ENCODE measurements around the gene ARMC2.

ARMC2 gene, protein sequence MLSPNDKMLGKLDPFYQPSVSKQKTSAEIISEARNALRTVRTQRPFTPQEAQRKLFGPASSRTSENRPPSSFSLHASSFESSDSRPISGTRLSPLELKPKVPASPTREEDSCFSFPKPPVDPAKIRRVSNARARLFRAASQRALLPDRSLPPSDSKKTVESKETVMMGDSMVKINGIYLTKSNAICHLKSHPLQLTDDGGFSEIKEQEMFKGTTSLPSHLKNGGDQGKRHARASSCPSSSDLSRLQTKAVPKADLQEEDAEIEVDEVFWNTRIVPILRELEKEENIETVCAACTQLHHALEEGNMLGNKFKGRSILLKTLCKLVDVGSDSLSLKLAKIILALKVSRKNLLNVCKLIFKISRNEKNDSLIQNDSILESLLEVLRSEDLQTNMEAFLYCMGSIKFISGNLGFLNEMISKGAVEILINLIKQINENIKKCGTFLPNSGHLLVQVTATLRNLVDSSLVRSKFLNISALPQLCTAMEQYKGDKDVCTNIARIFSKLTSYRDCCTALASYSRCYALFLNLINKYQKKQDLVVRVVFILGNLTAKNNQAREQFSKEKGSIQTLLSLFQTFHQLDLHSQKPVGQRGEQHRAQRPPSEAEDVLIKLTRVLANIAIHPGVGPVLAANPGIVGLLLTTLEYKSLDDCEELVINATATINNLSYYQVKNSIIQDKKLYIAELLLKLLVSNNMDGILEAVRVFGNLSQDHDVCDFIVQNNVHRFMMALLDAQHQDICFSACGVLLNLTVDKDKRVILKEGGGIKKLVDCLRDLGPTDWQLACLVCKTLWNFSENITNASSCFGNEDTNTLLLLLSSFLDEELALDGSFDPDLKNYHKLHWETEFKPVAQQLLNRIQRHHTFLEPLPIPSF

GRCh38 chr6:108848116-108848868 is at the start of gene ARMC2:
Gene ARMC2, plus strand, starts transcription at chr6:108848422. Its CDS starts 5,846 bp downstream, at chr6:108854268.
- Mint-ChIP-seq H3K9me3 (no peaks in the 10 kb centered on the region), H3K4me3 (peak within 1 kb of the TSS; percentile 91), H3K36me3 (no peaks in the 10 kb centered on the region), H3K4me1 (peaks cover 11% of the 10 kb centered on the region), H3K27ac (peak within 1 kb of the TSS; percentile 96), H3K27me3 (no peaks in the 10 kb centered on the region)
- peak; percentile 91 to 98 for DNase-seq (ENCODE audit: low spot score in 2 of 2)
- ATAC-seq (ENCODE audit: low read depth): peak; percentile 86

- H3K4me1 Mint-ChIP-seq: peaks cover 8% of the 10 kb centered on the region
- no peaks in the 10 kb centered on the region for H3K36me3 Mint-ChIP-seq
- H3K27ac Mint-ChIP-seq: no peak overlapping the region
- peaks cover 7% of the 10 kb centered on the region for H3K27me3 Mint-ChIP-seq
- peak overlapping the region; percentile 30 for H3K4me3 Mint-ChIP-seq
- ATAC-seq (ENCODE audit: low read depth) (peak; percentile 54), DNase-seq (ENCODE audit: low spot score in 2 of 2) (no peak)
- H3K9me3 Mint-ChIP-seq: no peaks in the 10 kb centered on the region
These were observed 49.4 kb upstream of the ARMC2 start for GRCh38 chr6:108798670-108799353.

GRCh38 chr6:108799354-108799717 is 48.9 kb upstream of the ARMC2 start:
- Mint-ChIP-seq H3K4me1 (peaks cover 8% of the 10 kb centered on the region), H3K27me3 (peaks cover 7% of the 10 kb centered on the region), H3K36me3 (no peaks in the 10 kb centered on the region), H3K27ac (no peak overlapping the region), H3K4me3 (no peak overlapping the region), H3K9me3 (no peaks in the 10 kb centered on the region)
- ATAC-seq (ENCODE audit: low read depth) (no peak), DNase-seq (ENCODE audit: low spot score in 2 of 2) (no peak)

- Mint-ChIP-seq H3K9me3 (no peaks in the 10 kb centered on the region), H3K36me3 (no peaks in the 10 kb centered on the region), H3K27me3 (peaks cover 7% of the 10 kb centered on the region), H3K27ac (no peak overlapping the region), H3K4me1 (peaks cover 8% of the 10 kb centered on the region), H3K4me3 (no peak overlapping the region)
- ATAC-seq (ENCODE audit: low read depth): no peak
- no peak for DNase-seq (ENCODE audit: low spot score in 2 of 2)
These were observed 48.4 kb upstream of the ARMC2 start for GRCh38 chr6:108799791-108800190.

- ATAC-seq (ENCODE audit: low read depth) (no peak), DNase-seq (ENCODE audit: low spot score in 2 of 2) (no peak)
- H3K4me1 Mint-ChIP-seq: peaks cover 12% of the 10 kb centered on the region
- H3K9me3 Mint-ChIP-seq: no peaks in the 10 kb centered on the region
- H3K36me3 Mint-ChIP-seq: no peaks in the 10 kb centered on the region
- no peak overlapping the region for H3K27ac Mint-ChIP-seq
- H3K27me3 Mint-ChIP-seq: peaks cover 5% of the 10 kb centered on the region
- H3K4me3 Mint-ChIP-seq: no peak overlapping the region
These were observed 47.8 kb upstream of the ARMC2 start for GRCh38 chr6:108800427-108800864.

- no peak for ATAC-seq (ENCODE audit: low read depth)
- Mint-ChIP-seq H3K9me3 (no peaks in the 10 kb centered on the region), H3K27me3 (peaks cover 5% of the 10 kb centered on the region)
These were observed 46.9 kb upstream of the ARMC2 start for GRCh38 chr6:108801366-108801765.

GRCh38 chr6:108803982-108804490 is 44.2 kb upstream of the ARMC2 start:
- no peak for DNase-seq (ENCODE audit: low spot score in 2 of 2)
- Mint-ChIP-seq H3K4me3 (no peak overlapping the region), H3K27me3 (peaks cover 2% of the 10 kb centered on the region), H3K9me3 (no peaks in the 10 kb centered on the region), H3K36me3 (no peaks in the 10 kb centered on the region), H3K27ac (no peak overlapping the region), H3K4me1 (peaks cover 11% of the 10 kb centered on the region)
- no peak for ATAC-seq (ENCODE audit: low read depth)

More at GRCh38 chr6:108801366-108801765, 46.9 kb upstream of the ARMC2 start:
- peaks cover 15% of the 10 kb centered on the region for H3K4me1 Mint-ChIP-seq
- no peak overlapping the region for H3K27ac Mint-ChIP-seq
- no peaks in the 10 kb centered on the region for H3K36me3 Mint-ChIP-seq
- DNase-seq (ENCODE audit: low spot score in 2 of 2): no peak
- no peak overlapping the region for H3K4me3 Mint-ChIP-seq

DNA sequence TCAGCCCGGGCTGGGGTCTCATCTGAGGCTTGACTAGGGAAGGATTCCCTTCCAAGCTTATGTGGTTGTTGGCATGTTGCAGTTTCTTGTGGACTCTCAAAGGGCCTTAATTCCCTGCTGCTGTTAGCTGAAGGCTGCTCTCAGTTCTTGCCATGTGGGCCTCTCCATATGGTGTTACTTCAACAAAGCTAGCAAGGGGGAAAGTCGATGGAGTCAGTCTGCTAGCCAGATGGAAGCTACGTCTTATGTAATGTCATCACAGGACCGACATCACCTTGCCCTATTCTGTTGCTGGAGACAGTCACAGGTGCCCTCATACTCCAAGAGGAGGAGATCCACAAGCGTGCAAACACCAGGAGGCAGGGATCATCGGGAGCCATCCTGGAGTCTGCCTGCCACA is 43.3 kb upstream of the ARMC2 start:
- Mint-ChIP-seq H3K9me3 (no peaks in the 10 kb centered on the region), H3K4me1 (peaks cover 11% of the 10 kb centered on the region), H3K36me3 (no peaks in the 10 kb centered on the region), H3K27ac (no peak overlapping the region), H3K27me3 (peaks cover 2% of the 10 kb centered on the region), H3K4me3 (no peak overlapping the region)
- DNase-seq (ENCODE audit: low spot score in 2 of 2): no peak
- no peak for ATAC-seq (ENCODE audit: low read depth)

- Mint-ChIP-seq H3K36me3 (no peaks in the 10 kb centered on the region), H3K27ac (no peak overlapping the region), H3K9me3 (no peaks in the 10 kb centered on the region), H3K4me1 (peaks cover 11% of the 10 kb centered on the region), H3K4me3 (no peak overlapping the region), H3K27me3 (peaks cover 2% of the 10 kb centered on the region)
- ATAC-seq (ENCODE audit: low read depth) (peak; percentile 82), DNase-seq (ENCODE audit: low spot score in 2 of 2) (peak in 1 of 2 donors; percentile 9)
These were observed 42.5 kb upstream of the ARMC2 start for GRCh38 chr6:108805611-108806167.

- Mint-ChIP-seq H3K36me3 (no peaks in the 10 kb centered on the region), H3K4me3 (no peak overlapping the region), H3K27ac (no peak overlapping the region), H3K9me3 (no peaks in the 10 kb centered on the region), H3K4me1 (peaks cover 11% of the 10 kb centered on the region), H3K27me3 (peaks cover 2% of the 10 kb centered on the region)
- DNase-seq (ENCODE audit: low spot score in 2 of 2): no peak
- peak; percentile 17 for ATAC-seq (ENCODE audit: low read depth)
These were observed 42.1 kb upstream of the ARMC2 start for GRCh38 chr6:108806171-108806570.

DNA sequence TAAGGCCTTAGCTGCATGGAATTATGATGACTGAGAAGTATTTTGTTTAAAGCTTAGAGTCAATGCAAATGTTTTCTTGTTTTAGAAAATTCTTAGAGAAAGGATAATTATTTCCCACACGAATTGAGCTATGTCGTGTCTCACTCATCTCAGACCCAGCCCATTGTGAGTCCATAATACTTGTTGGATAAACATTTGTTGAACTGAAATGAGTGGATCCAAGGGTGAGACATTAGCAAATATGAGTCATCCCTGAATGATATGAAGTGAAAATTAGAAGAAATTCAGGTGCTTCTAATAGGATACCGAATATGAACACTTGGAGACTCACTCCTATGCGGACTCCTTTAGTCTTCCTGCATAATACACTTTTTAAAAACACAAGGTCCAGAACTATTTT is 41.6 kb upstream of the ARMC2 start:
- Mint-ChIP-seq H3K27ac (no peak overlapping the region), H3K36me3 (no peaks in the 10 kb centered on the region), H3K4me1 (peaks cover 9% of the 10 kb centered on the region), H3K9me3 (no peaks in the 10 kb centered on the region), H3K4me3 (no peak overlapping the region), H3K27me3 (peaks cover 2% of the 10 kb centered on the region)
- no peak for DNase-seq (ENCODE audit: low spot score in 2 of 2)
- no peak for ATAC-seq (ENCODE audit: low read depth)

- no peak overlapping the region for H3K27ac Mint-ChIP-seq
These were observed 40.3 kb upstream of the ARMC2 start for GRCh38 chr6:108807928-108808327.

GRCh38 chr6:108809211-108809610 is 39.0 kb upstream of the ARMC2 start:
- DNase-seq (ENCODE audit: low spot score in 2 of 2): no peak
- no peak overlapping the region for H3K4me3 Mint-ChIP-seq
- H3K27me3 Mint-ChIP-seq: no peaks in the 10 kb centered on the region
- peaks cover 9% of the 10 kb centered on the region for H3K4me1 Mint-ChIP-seq
- no peak overlapping the region for H3K27ac Mint-ChIP-seq
- ATAC-seq (ENCODE audit: low read depth): no peak
- H3K36me3 Mint-ChIP-seq: no peaks in the 10 kb centered on the region
- H3K9me3 Mint-ChIP-seq: no peaks in the 10 kb centered on the region

More at GRCh38 chr6:108807928-108808327, 40.3 kb upstream of the ARMC2 start:
- DNase-seq (ENCODE audit: low spot score in 2 of 2) (no peak), ATAC-seq (ENCODE audit: low read depth) (no peak)
- Mint-ChIP-seq H3K27me3 (no peaks in the 10 kb centered on the region), H3K36me3 (no peaks in the 10 kb centered on the region), H3K4me3 (no peak overlapping the region), H3K4me1 (peaks cover 9% of the 10 kb centered on the region), H3K9me3 (no peaks in the 10 kb centered on the region)

Data from memory B cell (primary cell).